MG63 (cell line): ENCODE data around the gene NCK2. TPM values are rescaled to one million over a fixed set of nuclear protein-coding genes. Genes with fewer than 3 reads are reported as not detected.

Source experiments
- DNase-seq: peaks from one replicate; pipeline ENCODE4 v3.0.0-alpha.2; 2020
- H3K27me3 ChIP-seq: fragments of 250-450 bp; sonication (Bioruptor Pico); 2 replicates; pipeline ENCODE4 v1.5.1; 2020; ENCODE audit warnings: mild to moderate bottlenecking, moderate library complexity
- H3K36me3 ChIP-seq: fragments of 250-450 bp; sonication (Bioruptor Pico); 2 replicates; pipeline ENCODE4 v1.5.1; 2020; ENCODE audit warnings: mild to moderate bottlenecking, moderate library complexity
- H3K4me3 ChIP-seq: fragments of 250-450 bp; sonication (Bioruptor Pico); 2 replicates; pipeline ENCODE4 v1.5.1; 2020; ENCODE audit warnings: mild to moderate bottlenecking, moderate library complexity
- H3K9me3 ChIP-seq: fragments of 250-450 bp; sonication (Bioruptor Pico); 2 replicates; pipeline ENCODE4 v1.5.1; 2020; ENCODE audit warnings: mild to moderate bottlenecking, moderate library complexity
- total RNA-seq: library from RNA; depleted of rRNA; stranded (reverse); fragments of >200 nt; shearing (Covaris generic); gene quantifications from 2 replicates; pipeline ENCODE4 v1.2.3, GENCODE V29; 2014; ENCODE audit warnings: low replicate concordance; rRNA removed

Gene NCK2
- total RNA-seq, result 7.3 and 23.4 TPM in 2 replicates

DNA sequence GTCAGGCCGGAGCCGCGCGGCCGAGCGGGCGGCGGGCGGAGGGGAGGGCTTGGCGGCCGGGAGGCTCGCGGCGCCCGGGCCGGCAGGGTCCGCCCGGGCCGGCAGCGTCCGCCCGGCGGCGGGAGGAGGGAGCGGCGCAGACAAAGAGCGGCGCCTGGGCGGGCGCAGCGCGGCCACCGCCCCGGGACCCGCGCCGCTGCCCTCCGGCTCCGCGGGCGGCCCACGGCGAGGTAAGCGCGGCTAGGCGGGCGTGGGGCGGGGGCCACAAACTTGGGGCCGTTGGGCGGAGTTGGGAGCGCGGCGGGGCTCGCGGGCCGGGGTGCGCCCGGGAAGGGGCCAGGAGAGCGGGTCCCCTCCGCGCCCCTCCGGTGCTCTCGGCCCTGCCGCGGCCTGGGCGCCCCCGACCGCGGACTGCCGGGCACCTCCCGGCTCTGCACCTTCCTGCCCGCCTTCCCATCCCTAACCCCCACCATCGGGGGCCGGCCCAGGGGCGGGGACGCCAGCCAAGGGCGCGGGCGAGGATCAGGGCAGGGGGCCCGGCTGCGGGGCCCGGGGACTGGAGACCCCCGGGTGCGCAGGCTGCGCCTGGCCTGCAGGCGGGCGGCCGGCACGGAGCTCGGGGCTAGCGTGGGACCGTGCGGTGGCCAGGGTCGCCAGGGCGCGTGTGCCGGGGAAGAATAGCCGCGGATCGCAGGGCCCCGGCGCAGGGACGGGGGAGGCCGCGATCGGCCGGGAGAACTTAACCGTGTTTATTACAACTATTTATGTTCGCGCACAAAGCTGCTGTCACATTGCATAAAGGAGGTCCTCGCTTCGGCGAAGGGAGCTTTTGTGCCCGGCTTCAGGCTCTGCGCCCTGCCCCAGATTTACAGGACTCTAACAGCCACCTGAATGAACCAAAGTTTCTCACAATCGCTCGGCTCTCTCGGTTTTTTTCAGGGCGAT lies at the start of gene NCK2:
Gene NCK2, plus strand, starts transcription at position 4 of the 945 bp plus-strand sequence. CDS start 110,152 bp downstream, outside the sequence.
- no peaks in the 10 kb centered on the region for H3K27me3 ChIP-seq
- DNase-seq, result peak; percentile 31
- no peaks in the 10 kb centered on the region for H3K9me3 ChIP-seq
- peaks cover 3% of the 10 kb centered on the region; the same call in 1 of the 2 replicates for H3K36me3 ChIP-seq
- H3K4me3 ChIP-seq, result peak within 1 kb of the TSS; percentile 57

DNA sequence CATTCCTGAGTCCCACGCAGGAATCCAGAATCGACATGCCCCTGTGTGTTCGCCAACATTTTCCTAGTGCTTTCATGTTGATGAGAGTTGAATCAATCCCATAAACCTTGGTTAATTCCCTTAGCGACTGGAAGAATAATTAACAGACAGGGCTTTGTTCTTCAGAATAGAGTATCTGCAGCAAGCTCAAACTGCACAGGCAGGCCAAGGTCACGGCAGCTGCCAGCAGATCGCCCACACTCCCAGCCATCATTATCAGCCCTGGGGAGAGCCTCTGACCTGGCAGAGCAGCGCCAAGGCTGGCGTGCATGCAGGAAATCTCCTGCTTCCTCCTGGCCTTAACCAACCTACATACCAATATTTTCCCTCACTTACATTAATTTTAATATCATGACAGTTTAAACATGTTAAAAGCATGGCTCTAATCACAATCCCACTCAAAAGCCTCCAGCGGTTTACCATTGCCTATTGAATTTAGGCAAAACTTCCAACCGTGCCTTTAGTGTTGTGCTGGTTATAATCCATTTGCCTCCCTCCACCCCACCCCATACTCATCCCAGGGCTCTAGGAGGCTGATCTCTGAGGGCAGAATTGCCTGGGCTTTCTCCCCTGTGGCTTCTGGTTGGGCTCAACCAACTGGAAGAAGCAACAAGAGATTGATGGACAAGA lies 46.8 kb upstream of the NCK2 start:
- no peaks in the 10 kb centered on the region for H3K36me3 ChIP-seq
- DNase-seq, result peak; percentile 43
- H3K27me3 ChIP-seq, result peaks cover 3% of the 10 kb centered on the region
- no peaks in the 10 kb centered on the region for H3K9me3 ChIP-seq
- no peak overlapping the region for H3K4me3 ChIP-seq

- Histone ChIP-seq H3K4me3 (no peak overlapping the region), H3K36me3 (no peaks in the 10 kb centered on the region), H3K9me3 (no peaks in the 10 kb centered on the region), H3K27me3 (peaks cover 6% of the 10 kb centered on the region)
- DNase-seq, result no peak
Observed at GRCh38 chr2:105698820-105699219, 45.9 kb upstream of the NCK2 start.

GRCh38 chr2:105701042-105701441 lies 43.7 kb upstream of the NCK2 start:
- DNase-seq, result no peak
- Histone ChIP-seq H3K27me3 (peaks cover 9% of the 10 kb centered on the region), H3K4me3 (no peak overlapping the region), H3K36me3 (no peaks in the 10 kb centered on the region), H3K9me3 (peaks cover 3% of the 10 kb centered on the region; the same call in 1 of the 2 replicates)

DNA sequence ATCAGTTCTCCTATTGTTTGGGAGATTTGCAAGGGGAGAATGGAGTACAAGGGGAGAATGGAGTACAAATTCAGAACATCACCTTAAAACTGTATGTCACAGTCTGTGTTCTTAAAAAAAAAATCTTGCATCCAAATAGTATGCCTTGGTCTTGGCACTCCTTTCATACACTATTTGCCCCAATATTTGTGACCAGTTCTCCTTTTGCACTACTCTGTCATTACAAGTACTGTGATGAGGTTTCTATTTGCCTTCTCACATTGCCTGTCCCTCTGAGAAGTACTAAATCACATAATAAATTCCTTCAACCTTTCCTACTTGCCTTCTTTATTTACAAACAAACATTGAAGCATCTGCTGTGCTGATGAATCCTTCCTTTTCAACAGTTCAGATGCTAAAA lies 36.0 kb upstream of the NCK2 start:
- Histone ChIP-seq H3K36me3 (no peaks in the 10 kb centered on the region), H3K27me3 (peaks cover 3% of the 10 kb centered on the region), H3K9me3 (peaks cover 3% of the 10 kb centered on the region; the same call in 1 of the 2 replicates), H3K4me3 (no peak overlapping the region)
- no peak for DNase-seq

GRCh38 chr2:105711394-105711793 lies 33.3 kb upstream of the NCK2 start:
- Histone ChIP-seq H3K27me3 (no peaks in the 10 kb centered on the region; the same call in 1 of the 2 replicates), H3K4me3 (no peak overlapping the region), H3K9me3 (no peaks in the 10 kb centered on the region), H3K36me3 (no peaks in the 10 kb centered on the region)
- DNase-seq, result no peak

DNA sequence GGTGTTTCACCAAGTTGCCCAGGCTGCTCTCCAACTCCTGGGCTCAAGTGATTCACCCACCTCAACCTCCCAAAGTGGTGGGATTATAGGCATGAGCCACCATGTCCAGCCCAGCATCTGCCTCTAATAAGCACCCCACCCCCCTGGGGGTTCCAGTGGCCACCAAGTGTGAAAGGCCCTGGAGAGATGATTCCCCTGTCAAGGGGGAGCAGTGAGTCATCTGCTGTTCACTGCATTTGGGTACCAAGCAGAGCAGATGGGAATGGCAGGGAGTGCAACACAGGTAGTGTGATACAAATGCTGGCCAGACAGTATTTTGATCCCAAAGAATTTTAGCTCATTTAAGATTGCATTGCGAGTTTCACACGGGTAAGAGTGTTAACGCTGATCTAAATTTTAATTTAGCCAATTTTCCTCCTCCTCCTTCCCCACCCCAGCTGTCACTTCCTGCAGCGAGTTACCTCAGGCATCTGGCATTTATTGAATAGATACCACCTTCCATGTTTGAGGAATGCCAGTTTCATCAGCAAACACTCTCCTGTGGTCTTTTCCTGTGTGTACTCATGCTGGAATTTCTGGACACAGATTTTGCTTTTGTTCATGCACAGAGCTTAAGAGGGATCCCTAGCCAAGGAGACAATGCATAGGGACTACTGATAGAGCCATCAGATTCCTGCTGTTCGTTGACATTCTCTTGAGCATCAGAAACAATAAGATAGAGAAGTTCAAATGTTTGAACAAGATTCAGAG lies 32.4 kb upstream of the NCK2 start:
- DNase-seq, result peak; percentile 35
- Histone ChIP-seq H3K36me3 (no peaks in the 10 kb centered on the region), H3K4me3 (no peak overlapping the region), H3K27me3 (no peaks in the 10 kb centered on the region; the same call in 1 of the 2 replicates), H3K9me3 (no peaks in the 10 kb centered on the region)

GRCh38 chr2:105712981-105713596 lies 31.6 kb upstream of the NCK2 start:
- H3K9me3 ChIP-seq, result no peaks in the 10 kb centered on the region
- H3K36me3 ChIP-seq, result no peaks in the 10 kb centered on the region
- DNase-seq, result peak; percentile 61
- H3K4me3 ChIP-seq, result no peak overlapping the region
- H3K27me3 ChIP-seq, result no peaks in the 10 kb centered on the region; the same call in 1 of the 2 replicates

GRCh38 chr2:105714141-105714540 lies 30.6 kb upstream of the NCK2 start:
- Histone ChIP-seq H3K36me3 (no peaks in the 10 kb centered on the region), H3K27me3 (no peaks in the 10 kb centered on the region), H3K4me3 (no peak overlapping the region), H3K9me3 (no peaks in the 10 kb centered on the region)
- DNase-seq, result no peak

DNA sequence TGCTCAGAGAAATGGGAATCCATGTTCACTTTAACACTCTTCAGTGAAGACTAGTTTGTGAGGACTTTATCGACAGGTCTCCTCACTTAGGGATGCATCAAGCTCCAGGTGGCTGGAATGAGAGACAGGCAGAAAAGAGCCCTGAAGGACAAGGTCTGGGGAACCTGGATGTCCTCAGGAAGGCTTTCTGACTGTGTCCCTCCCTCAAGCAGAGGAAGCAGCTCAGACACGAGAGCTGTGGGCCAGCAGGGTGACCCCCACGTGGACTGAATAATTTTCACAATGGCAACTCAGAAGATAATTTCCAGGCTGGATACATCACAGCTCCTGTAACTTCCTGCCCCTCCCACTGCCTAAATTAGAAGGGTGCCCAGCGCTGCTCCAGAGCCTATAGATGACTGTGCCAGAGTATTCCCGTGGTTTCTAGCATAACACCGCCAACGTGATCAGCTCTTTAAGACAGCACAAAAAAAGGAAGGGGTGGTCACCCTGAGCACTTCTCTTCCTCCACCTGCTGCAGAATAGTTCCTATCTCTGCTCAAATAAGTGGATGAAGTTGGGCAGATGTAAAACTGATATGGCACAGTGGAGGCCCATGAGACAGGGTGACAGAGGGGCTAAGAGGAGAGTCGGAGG lies 25.7 kb upstream of the NCK2 start:
- H3K27me3 ChIP-seq, result 0 out of 2 replicates have a peak, but pooled peaks cover 2% of the 10 kb centered on the region
- no peaks in the 10 kb centered on the region for H3K36me3 ChIP-seq
- no peaks in the 10 kb centered on the region for H3K9me3 ChIP-seq
- H3K4me3 ChIP-seq, result no peak overlapping the region
- DNase-seq, result no peak

GRCh38 chr2:105721991-105722511 lies 22.7 kb upstream of the NCK2 start:
- Histone ChIP-seq H3K36me3 (no peaks in the 10 kb centered on the region), H3K27me3 (0 out of 2 replicates have a peak, but pooled peaks cover 2% of the 10 kb centered on the region), H3K4me3 (no peak overlapping the region), H3K9me3 (no peaks in the 10 kb centered on the region)
- no peak for DNase-seq

DNA sequence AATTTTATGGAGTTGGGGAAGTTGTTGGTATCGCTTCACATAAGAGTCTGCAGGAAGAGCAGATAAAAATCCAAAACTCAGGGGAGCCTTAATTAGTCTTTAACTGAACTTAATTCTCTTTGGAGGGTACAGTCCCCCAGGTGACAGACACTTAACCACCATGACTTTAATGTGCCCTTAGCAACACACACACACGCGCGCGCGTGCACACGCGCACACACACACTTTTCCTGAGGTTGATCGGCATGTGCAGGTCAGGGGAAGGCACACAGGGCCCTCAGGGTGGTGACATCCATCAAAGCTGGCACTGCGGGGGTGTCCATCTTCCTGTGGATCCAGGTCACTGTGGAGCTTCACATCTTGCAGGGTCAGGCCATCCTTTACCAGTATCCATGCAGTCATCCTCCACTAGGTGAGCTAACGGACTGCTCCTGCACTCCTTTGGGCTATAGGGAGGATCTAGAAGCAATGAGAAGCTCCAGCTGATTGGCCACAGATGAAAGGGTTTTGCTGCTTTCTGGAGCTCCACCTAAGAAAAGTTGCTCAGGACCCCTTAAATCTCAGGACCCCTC lies 21.9 kb upstream of the NCK2 start:
- no peaks in the 10 kb centered on the region for H3K36me3 ChIP-seq
- H3K9me3 ChIP-seq, result no peaks in the 10 kb centered on the region; the same call in 1 of the 2 replicates
- H3K4me3 ChIP-seq, result no peak overlapping the region
- no peak for DNase-seq
- 0 out of 2 replicates have a peak, but pooled peaks cover 2% of the 10 kb centered on the region for H3K27me3 ChIP-seq

- DNase-seq, result no peak
- 0 out of 2 replicates have a peak, but pooled peaks cover 2% of the 10 kb centered on the region for H3K27me3 ChIP-seq
- H3K4me3 ChIP-seq, result no peak overlapping the region
- H3K36me3 ChIP-seq, result no peaks in the 10 kb centered on the region
- no peaks in the 10 kb centered on the region; the same call in 1 of the 2 replicates for H3K9me3 ChIP-seq
Observed at GRCh38 chr2:105723431-105723830, 21.3 kb upstream of the NCK2 start.

DNA sequence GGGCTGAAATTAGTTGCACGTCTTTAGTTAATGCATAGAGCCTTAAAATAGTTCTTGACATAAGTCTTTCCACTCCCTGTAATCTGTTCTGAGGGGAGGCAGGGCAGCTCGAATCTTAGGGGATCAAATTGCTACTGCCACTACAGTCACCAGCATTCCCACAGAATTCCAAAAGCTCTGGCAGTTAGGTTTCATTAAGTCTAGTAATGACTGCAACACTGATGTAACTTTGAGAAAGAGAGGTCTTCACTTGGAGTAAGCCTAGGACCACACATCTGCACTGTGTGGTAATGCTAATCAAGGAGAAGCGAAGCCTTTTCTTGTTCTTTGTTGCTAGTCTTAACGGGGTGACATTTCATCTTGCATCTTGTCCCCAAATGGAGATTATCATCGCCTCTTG lies 19.3 kb upstream of the NCK2 start:
- Histone ChIP-seq H3K4me3 (no peak overlapping the region), H3K36me3 (no peaks in the 10 kb centered on the region), H3K27me3 (peaks cover 2% of the 10 kb centered on the region; the same call in 1 of the 2 replicates), H3K9me3 (no peaks in the 10 kb centered on the region; the same call in 1 of the 2 replicates)
- DNase-seq, result no peak

DNA sequence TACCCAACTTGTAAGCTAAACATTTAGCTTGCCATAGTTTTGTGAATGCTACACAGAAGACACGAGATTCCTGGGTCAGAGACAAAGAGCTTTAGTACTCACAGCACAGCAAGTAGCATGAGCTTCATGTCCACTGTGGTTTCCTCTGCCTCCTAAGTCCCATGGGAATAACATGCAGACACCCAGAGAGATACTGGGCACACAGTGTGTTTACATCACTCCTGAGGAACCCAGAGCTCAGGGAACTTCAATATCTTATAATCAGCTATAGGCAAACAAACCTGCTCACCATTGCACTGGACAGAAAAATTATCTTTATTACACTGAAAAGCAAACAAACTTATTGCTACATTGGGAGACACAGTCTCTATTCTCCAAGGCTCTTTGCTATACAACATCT lies 14.5 kb upstream of the NCK2 start:
- no peak for DNase-seq
- H3K9me3 ChIP-seq, result no peaks in the 10 kb centered on the region; the same call in 1 of the 2 replicates

More for the DNA sequence above, 14.5 kb upstream of the NCK2 start:
- no peaks in the 10 kb centered on the region; the same call in none of the 2 replicates for H3K27me3 ChIP-seq
- H3K36me3 ChIP-seq, result no peaks in the 10 kb centered on the region
- H3K4me3 ChIP-seq, result no peak overlapping the region
